ENCODE results near the gene UGT1A8. TPM values are rescaled to one million over a fixed set of nuclear protein-coding genes. Genes with fewer than 3 reads are reported as not detected.

Gene UGT1A8
- total RNA-seq, 2 experiments from 2014 or later, result not detected

DNA sequence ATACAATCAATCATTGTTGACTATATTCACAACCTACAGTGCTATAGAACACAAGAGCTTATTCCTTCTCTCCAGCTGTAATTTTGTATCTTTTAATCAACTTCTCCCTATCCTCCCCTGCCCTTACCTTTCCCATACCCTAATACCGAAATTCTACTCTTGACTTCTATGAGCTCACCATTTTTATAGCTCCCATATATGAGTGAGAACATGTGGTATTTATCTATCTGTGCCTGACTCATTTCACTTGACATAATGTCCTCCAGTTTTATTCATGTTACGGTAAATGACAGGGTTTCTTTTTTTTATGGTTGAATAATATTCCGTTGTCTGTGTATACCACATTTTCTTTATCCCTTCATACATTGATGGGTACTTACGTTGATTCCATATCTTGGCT is 163.3 kb downstream of the UGT1A8 start:
- ATAC-seq (ENCODE audit: low read depth), result no peak
- Mint-ChIP-seq H3K9me3 (no peaks in the 10 kb centered on the region), H3K4me1 (no peaks in the 10 kb centered on the region), H3K4me3 (no peak overlapping the region), H3K27me3 (peaks cover 11% of the 10 kb centered on the region), H3K27ac (no peak overlapping the region), H3K36me3 (no peaks in the 10 kb centered on the region)
- no peak for DNase-seq
- POLR2A ChIA-PET, result no interaction called here

DNA sequence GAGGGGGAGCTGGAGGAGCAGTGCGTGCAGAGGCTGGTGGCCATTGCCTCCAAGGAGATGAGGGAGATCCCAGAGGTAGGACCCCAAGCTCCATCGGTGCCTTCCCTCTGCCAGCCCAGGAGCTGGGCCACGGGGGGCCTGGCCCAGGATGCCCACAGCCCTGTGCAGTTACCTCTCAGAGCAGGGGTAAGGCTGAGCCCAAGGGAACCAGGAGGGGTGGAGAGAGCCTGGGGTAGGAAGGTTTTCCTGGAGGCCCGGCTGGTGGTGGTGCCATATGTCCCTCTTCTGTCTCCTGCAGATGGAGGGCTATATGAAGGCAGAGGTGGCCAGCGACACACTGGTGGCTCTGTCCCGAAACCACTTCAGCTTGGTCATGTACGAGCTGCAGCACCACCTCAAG is 172.1 kb downstream of the UGT1A8 start:
- H3K27me3 Mint-ChIP-seq, result peaks cover 4% of the 10 kb centered on the region
- POLR2A ChIA-PET, result no interaction called here
- no peaks in the 10 kb centered on the region for H3K4me1 Mint-ChIP-seq
- ATAC-seq (ENCODE audit: low read depth), result no peak
- H3K27ac Mint-ChIP-seq, result no peak overlapping the region
- no peak for DNase-seq
- peaks cover 4% of the 10 kb centered on the region for H3K9me3 Mint-ChIP-seq
- no peaks in the 10 kb centered on the region for H3K36me3 Mint-ChIP-seq
- H3K4me3 Mint-ChIP-seq, result no peak overlapping the region

DNA sequence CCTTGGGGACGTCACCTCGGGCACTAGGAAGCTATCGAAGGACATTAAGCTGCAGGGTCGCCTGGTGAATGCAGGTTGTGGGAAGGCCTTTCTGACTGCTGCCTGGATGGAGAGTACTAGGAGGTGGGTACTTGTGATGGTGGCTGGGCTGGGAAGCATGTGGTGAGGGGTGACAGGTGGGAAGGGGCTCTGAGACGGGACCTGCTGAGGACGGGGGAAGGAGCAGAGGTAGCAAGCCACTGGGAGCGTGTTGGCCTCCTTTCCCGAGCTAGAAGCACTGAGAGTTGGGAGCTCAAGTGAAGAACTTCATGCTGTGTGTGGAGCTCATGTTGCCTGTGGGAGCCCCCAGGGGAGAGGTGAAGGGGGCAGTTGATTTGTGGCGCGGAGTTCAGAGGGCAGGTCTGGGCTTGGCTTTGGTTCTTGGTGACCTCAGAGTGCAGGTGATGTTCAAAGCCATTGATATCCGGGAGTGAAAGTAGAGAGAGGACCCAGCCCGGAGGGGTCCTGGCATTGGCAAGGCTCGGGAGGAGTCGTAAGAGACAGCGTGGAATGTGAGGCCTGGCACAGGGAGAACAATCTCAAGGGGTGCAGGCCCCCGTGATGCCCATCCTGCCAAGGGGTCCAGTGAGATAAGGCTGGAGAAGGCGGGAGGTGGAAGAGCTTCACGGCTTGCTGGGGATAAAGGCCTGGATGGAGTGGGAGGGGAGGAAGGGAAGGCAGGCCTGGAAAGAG is 173.9 kb downstream of the UGT1A8 start:
- Mint-ChIP-seq H3K4me3 (no peak overlapping the region), H3K27me3 (peaks cover under 1% of the 10 kb centered on the region), H3K9me3 (peaks cover 2% of the 10 kb centered on the region), H3K36me3 (no peaks in the 10 kb centered on the region), H3K4me1 (no peaks in the 10 kb centered on the region), H3K27ac (no peak overlapping the region)
- DNase-seq (no peak), ATAC-seq (ENCODE audit: low read depth) (no peak)
- POLR2A ChIA-PET, result no interaction called here

DNA sequence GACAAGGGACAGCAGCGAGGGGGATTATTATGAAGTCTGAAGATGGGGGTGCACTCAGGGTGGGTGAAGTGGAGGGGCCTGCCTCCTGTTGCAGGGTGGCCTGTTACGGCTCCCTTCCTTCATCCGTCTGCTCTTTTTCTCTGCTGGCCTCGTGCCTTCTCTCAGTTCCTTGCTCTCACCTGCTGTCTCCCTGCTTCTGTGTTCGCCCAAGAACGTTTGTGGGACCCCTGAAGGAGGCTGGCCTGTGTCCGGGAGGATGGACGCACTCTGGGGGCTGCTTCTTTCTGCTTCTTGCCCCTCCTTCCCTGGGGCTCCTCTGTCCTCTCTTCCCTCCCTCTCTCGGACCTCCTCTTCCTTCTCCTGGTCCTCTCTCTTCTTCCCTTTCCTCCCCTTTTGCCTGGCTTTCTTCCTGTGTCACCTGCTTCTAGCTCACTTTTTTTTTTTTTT is 174.5 kb downstream of the UGT1A8 start:
- Mint-ChIP-seq H3K9me3 (no peaks in the 10 kb centered on the region), H3K27me3 (no peaks in the 10 kb centered on the region), H3K27ac (no peak overlapping the region), H3K4me1 (no peaks in the 10 kb centered on the region), H3K36me3 (no peaks in the 10 kb centered on the region), H3K4me3 (no peak overlapping the region)
- ATAC-seq (ENCODE audit: low read depth), result no peak
- POLR2A ChIA-PET, result no interaction called here
- no peak for DNase-seq

DNA sequence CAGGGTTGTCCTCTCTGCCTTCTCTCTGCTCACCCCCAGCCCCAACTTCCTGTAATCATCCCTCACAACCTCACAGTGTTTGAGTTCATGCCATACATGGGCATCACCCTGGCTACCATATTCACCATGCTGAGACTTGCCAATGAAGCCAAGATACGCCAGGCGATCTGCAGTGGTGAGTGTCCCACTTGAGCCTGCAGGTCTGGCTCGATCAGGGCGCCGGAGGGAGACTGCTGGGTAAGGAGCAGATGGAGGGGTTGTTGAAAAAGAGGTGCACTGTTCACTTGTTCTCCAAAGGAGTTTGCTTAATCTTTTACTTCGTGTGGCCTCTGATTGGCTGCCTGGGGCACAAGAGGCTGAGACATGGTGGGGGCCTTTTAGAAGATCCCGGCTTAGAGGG is 175.3 kb downstream of the UGT1A8 start:
- Mint-ChIP-seq H3K27ac (no peak overlapping the region), H3K4me1 (no peaks in the 10 kb centered on the region), H3K36me3 (no peaks in the 10 kb centered on the region), H3K27me3 (peaks cover 2% of the 10 kb centered on the region), H3K4me3 (no peak overlapping the region), H3K9me3 (no peaks in the 10 kb centered on the region)
- POLR2A ChIA-PET, result no interaction called here
- ATAC-seq (ENCODE audit: low read depth) (no peak), DNase-seq (no peak)

DNA sequence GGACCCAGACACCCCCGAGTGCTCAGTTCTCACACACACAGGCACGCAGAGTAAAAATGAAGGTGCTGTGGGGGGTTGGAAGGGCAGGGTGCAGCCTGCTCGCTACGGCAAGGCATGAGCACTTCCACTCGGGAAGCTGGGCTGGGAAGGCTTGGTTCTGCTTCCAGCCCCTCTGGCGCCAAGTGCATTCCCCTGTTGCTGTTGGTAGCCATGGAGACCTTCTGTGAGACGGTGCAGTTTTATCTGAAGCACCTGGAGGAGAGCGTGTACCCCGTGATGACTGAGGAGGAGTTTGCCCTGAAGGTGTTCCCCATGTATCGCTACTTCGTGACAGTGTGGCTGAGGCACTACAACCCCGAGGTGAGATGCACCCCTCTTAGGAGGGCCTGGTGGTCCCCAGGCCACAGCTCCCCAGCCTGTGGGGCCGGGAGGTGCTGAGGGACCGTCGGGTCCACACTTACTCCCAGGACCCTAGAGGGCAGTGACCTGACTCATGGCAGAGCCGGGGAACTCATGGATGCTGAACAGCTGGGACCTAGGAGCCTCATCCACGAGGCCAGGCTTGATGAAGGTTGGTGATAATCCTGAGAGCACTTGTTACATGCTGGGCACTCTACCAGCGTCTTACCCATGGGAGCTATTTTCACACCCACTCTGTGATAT is 176.2 kb downstream of the UGT1A8 start:
- Mint-ChIP-seq H3K27ac (no peak overlapping the region), H3K9me3 (no peaks in the 10 kb centered on the region), H3K4me3 (no peak overlapping the region), H3K36me3 (no peaks in the 10 kb centered on the region), H3K4me1 (no peaks in the 10 kb centered on the region), H3K27me3 (peaks cover 7% of the 10 kb centered on the region)
- no peak for DNase-seq
- POLR2A ChIA-PET, result no interaction called here
- ATAC-seq (ENCODE audit: low read depth), result no peak

DNA sequence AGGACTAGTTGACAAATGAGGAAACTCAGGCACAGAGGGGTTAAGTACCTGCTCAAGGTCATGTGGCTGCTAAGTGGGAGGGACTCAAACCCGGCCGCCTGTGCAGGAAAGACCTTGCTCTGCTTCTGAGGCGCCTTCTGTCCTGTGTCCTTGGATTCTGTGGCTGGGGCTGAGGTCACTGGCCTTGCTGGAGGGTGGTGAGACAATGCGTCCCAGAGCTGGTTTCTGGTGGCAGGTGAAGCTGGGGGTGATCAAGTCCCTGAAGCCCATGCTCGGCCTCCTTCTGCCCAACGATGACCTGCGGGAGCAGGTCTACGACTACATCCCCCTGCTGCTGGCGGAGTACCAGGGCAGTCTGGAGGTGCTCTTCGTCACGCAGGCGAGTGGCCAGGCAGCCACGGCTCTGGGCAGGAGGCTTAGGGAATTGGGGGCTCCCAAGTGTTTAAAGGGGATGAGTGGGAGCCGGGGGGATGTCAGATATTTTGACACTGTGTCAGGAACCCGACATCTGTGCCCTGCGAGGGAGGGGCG is 176.8 kb downstream of the UGT1A8 start:
- peaks cover 9% of the 10 kb centered on the region for H3K27me3 Mint-ChIP-seq
- H3K36me3 Mint-ChIP-seq, result no peaks in the 10 kb centered on the region
- POLR2A ChIA-PET, result no interaction called here
- ATAC-seq (ENCODE audit: low read depth), result no peak
- no peaks in the 10 kb centered on the region for H3K9me3 Mint-ChIP-seq
- no peaks in the 10 kb centered on the region for H3K4me1 Mint-ChIP-seq
- H3K27ac Mint-ChIP-seq, result no peak overlapping the region
- no peak for DNase-seq
- no peak overlapping the region for H3K4me3 Mint-ChIP-seq

DNA sequence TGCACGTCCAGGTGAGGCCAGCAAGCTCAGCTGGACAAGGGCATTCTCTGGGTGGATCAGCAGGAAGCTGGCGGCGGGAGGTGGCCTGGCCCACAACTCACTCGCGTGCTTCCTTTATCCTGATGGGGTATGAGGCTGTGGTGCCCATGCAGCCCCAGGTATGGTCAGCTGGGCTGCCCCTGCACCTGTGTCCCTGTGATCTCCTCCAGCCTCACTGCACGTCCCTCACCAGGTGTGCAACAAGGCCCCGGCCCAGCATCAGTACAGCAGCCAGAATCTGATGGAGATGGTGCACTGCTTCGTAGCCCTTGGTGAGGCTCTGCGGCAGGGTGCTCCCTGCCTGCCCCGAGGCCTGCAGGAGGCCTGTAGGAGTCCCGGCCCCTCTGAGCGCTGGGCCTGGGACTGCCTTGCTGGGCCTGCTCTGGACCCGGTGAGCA is 178.3 kb downstream of the UGT1A8 start:
- DNase-seq, result no peak
- H3K27ac Mint-ChIP-seq, result no peak overlapping the region
- H3K4me3 Mint-ChIP-seq, result no peak overlapping the region
- peaks cover 4% of the 10 kb centered on the region for H3K4me1 Mint-ChIP-seq
- POLR2A ChIA-PET, result no interaction called here
- H3K9me3 Mint-ChIP-seq, result no peaks in the 10 kb centered on the region
- no peaks in the 10 kb centered on the region for H3K36me3 Mint-ChIP-seq
- no peak for ATAC-seq (ENCODE audit: low read depth)
- peaks cover 9% of the 10 kb centered on the region for H3K27me3 Mint-ChIP-seq

DNA sequence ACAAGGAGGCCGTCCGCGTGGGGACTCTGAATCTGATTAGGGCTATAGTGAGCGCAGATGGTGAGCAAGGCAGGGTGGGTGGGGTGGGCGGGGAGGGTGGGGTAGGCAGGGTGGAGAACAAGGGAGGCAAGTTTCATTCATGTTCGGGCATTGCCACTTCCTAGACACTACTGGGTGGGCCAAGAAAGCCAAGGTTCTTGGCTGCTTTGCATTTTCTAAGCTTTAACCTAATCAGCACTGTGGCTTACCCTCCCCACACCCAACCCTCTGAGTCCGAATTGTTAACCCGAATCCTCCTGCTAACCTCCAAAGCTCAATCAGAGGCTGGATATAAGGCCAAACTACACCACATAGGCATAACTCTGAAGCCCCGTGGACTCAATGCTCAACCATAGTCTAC is 178.8 kb downstream of the UGT1A8 start:
- Mint-ChIP-seq H3K27me3 (peaks cover 9% of the 10 kb centered on the region), H3K4me3 (no peak overlapping the region), H3K4me1 (peaks cover 6% of the 10 kb centered on the region), H3K9me3 (no peaks in the 10 kb centered on the region), H3K27ac (no peak overlapping the region), H3K36me3 (no peaks in the 10 kb centered on the region)
- no peak for DNase-seq
- ATAC-seq (ENCODE audit: low read depth), result no peak
- POLR2A ChIA-PET, result no interaction called here

DNA sequence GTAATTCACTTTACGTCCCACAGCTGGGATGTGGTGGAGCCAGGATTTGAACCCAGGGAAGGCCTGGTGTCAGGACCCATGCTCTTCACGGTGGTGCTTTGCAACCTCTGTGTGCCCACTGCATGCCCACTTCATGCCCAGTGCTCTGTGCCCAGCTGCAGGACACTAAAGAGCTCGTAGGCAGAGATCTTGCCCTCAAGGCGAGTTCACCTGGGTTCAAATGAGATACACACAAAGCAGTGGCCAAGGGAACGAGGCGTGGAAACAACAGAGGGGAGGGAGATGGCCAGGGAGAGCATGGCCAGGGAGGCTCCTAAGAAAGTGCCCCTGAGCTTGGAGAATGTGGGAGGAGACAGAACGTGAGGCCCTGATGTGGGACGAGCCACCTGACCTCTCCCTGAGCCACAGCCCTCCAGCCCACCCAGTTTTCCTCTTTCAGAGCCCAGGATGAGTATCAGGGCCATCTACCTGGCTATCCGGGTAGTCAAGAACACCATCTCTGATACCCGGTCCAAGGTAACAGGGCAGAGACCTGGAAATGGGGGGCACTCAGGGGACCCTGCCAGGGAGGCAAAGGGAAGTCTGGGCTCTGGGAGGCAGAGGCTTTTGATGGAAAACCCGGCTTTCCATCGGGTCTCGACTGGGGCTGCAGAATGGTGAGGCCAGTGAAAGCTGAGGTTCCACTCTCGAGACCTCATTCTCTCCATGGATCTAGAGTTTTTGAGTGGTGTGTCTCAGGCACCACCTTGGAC is 181.1 kb downstream of the UGT1A8 start:
- POLR2A ChIA-PET, result no interaction called here
- DNase-seq, result no peak

DNA sequence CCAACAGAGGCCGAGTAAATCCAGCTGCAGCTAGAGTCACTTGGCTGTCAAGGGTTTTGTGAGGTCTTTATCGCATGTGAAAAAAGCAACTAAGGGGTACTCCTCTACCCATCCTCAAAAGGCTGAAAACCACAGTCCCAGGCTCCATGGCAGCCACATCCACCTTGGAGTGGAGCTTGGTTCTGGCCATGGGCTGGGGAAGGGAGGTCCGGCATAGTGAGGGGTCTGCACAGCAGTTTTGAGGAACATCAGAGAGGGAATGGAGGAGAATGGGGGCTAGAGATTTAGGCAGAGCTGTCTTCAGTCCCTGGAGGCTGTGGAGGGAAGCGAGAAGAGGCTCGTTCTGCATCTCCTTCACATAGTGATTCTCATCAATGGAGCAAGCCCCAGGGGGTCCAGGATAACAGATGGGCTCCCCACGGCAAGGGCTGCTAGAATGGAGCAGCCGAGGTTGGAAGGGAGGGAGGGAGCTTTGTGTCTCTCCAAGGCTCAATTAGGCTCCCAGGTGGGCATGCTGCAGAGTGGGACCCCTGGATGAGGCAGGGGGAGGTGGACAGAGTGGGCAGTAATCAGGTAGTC is 181.7 kb downstream of the UGT1A8 start:
- POLR2A ChIA-PET, result no interaction called here

More for the DNA sequence above, 181.1 kb downstream of the UGT1A8 start:
- H3K4me1 Mint-ChIP-seq, result peaks cover 7% of the 10 kb centered on the region
- H3K4me3 Mint-ChIP-seq, result no peak overlapping the region
- H3K36me3 Mint-ChIP-seq, result no peaks in the 10 kb centered on the region
- H3K27me3 Mint-ChIP-seq, result peaks cover 12% of the 10 kb centered on the region
- H3K9me3 Mint-ChIP-seq, result no peaks in the 10 kb centered on the region
- no peak for ATAC-seq (ENCODE audit: low read depth)
- H3K27ac Mint-ChIP-seq, result no peak overlapping the region

DNA sequence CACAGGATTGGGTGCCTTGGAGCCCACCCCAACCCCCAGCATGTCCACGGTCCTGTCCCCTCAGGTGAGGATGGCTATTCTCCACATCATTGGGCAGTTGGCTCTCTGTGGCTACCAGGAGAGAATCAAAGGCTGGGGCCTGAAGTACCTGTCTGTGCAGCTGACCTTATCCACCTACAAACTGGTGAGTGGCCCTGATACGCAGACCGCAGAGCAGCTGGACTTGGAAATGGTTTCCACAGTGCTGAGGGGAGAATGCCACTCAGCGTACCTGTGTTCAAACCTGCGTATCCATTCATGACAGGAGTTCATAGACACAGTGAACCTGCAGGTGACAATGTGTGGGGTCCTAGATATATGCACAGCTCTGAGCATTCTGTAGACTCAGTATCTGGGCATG is 182.3 kb downstream of the UGT1A8 start:
- Mint-ChIP-seq H3K9me3 (no peaks in the 10 kb centered on the region), H3K27me3 (peaks cover 16% of the 10 kb centered on the region), H3K4me1 (peaks cover 7% of the 10 kb centered on the region), H3K4me3 (no peak overlapping the region), H3K27ac (no peak overlapping the region), H3K36me3 (no peaks in the 10 kb centered on the region)
- no peak for DNase-seq
- ATAC-seq (ENCODE audit: low read depth), result no peak
- POLR2A ChIA-PET, result no interaction called here

More for the DNA sequence above, 181.7 kb downstream of the UGT1A8 start:
- H3K36me3 Mint-ChIP-seq, result no peaks in the 10 kb centered on the region
- peaks cover 7% of the 10 kb centered on the region for H3K4me1 Mint-ChIP-seq
- DNase-seq (no peak), ATAC-seq (ENCODE audit: low read depth) (no peak)
- no peak overlapping the region for H3K27ac Mint-ChIP-seq
- H3K9me3 Mint-ChIP-seq, result no peaks in the 10 kb centered on the region
- H3K4me3 Mint-ChIP-seq, result no peak overlapping the region
- peaks cover 12% of the 10 kb centered on the region for H3K27me3 Mint-ChIP-seq

DNA sequence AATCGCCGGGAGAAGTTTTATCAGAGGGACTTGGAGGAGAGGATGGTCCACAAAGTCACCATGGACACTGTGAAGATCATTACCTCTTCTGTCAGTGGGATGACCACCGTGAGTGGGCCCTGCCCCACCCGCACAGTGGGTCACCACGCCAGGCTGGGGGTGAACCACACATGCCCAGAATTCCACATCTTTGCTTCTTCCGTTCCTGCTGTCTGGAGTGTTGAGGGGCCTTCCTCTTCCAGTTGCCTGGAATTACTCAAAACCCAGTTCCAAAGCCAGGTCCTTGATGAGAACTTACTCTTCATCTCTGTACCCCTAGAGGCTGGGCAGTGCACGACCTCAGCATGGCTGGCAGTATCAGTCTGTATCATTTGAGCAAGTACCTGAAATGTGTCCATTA is 182.8 kb downstream of the UGT1A8 start:
- Mint-ChIP-seq H3K27ac (no peak overlapping the region), H3K4me3 (no peak overlapping the region), H3K36me3 (no peaks in the 10 kb centered on the region), H3K9me3 (no peaks in the 10 kb centered on the region), H3K4me1 (peaks cover 7% of the 10 kb centered on the region), H3K27me3 (peaks cover 20% of the 10 kb centered on the region)
- DNase-seq (no peak), ATAC-seq (ENCODE audit: low read depth) (no peak)
- POLR2A ChIA-PET, result no interaction called here

Data from activated naive CD8-positive, alpha-beta T cell treated with anti-CD3 and anti-CD28 coated beads, Interleukin-2, amount 10 ng/mL, durations not matched to agents 7 days and 5 days (primary cell).